H9 (cell line): ENCODE results near the gene LPO. TPM values are rescaled to one million over a fixed set of nuclear protein-coding genes. Genes with fewer than 3 reads are reported as not detected.

Source experiments
- DNase-seq: peaks from one replicate; pipeline ENCODE4 v3.0.0-alpha.2; 2017
- H2AFZ ChIP-seq: one replicate; pipeline ENCODE4 v1.6.1; 2013; ENCODE audit warnings: mild to moderate bottlenecking, low read length, control low read depth, moderate library complexity
- H2AK5ac ChIP-seq: 2 replicates; pipeline ENCODE4 v1.6.1; 2013; ENCODE audit warnings: low read length, control low read depth, mixed read lengths; ENCODE audit not compliant: insufficient read length
- H2BK120ac ChIP-seq: one replicate; pipeline ENCODE4 v1.6.1; 2013; ENCODE audit warnings: low read depth, mild to moderate bottlenecking, low read length, control low read depth, inconsistent platforms; ENCODE audit not compliant: poor library complexity, severe bottlenecking
- H2BK12ac ChIP-seq: 2 replicates; pipeline ENCODE4 v1.6.1; 2013; ENCODE audit warnings: low read length, control low read depth, mixed read lengths, low read depth; ENCODE audit not compliant: insufficient read length
- H2BK15ac ChIP-seq: 2 replicates; pipeline ENCODE4 v1.6.1; 2013; ENCODE audit warnings: low read depth, low read length, control low read depth
- H2BK20ac ChIP-seq: one replicate; pipeline ENCODE4 v1.6.1; 2013; ENCODE audit warnings: low read depth, mild to moderate bottlenecking, low read length, control low read depth, inconsistent platforms; ENCODE audit not compliant: poor library complexity, severe bottlenecking
- H2BK5ac ChIP-seq: 2 replicates; pipeline ENCODE4 v1.6.1; 2013; ENCODE audit warnings: low read length, control low read depth, mixed read lengths; ENCODE audit not compliant: insufficient read length
- H3K14ac ChIP-seq: 2 replicates; pipeline ENCODE4 v1.6.1; 2013; ENCODE audit warnings: low read length, control low read depth; ENCODE audit not compliant: insufficient read depth
- H3K18ac ChIP-seq: 2 replicates; pipeline ENCODE4 v1.6.1; 2013; ENCODE audit warnings: low read depth, mild to moderate bottlenecking, mixed read lengths, low read length, control low read depth; ENCODE audit not compliant: insufficient read length
- H3K23ac ChIP-seq: 2 replicates; pipeline ENCODE4 v1.6.1; 2013; ENCODE audit warnings: low read length, control low read depth, mixed read lengths, low read depth; ENCODE audit not compliant: insufficient read length
- H3K23me2 ChIP-seq: 2 replicates; pipeline ENCODE4 v1.6.1; 2013; ENCODE audit warnings: low read depth, mild to moderate bottlenecking, mixed read lengths, low read length, control low read depth; ENCODE audit not compliant: insufficient read length, poor library complexity, severe bottlenecking
- H3K27ac ChIP-seq: 2 replicates; pipeline ENCODE4 v1.5.1; 2013; ENCODE audit warnings: low read length, control low read depth, mixed read lengths, low read depth; ENCODE audit not compliant: insufficient read length
- H3K27me3 ChIP-seq: 2 replicates; pipeline ENCODE4 v1.6.1; 2013; ENCODE audit warnings: low read length, control low read depth, inconsistent platforms; ENCODE audit not compliant: insufficient read depth
- H3K4ac ChIP-seq: 2 replicates; pipeline ENCODE4 v1.6.1; 2013; ENCODE audit warnings: low read depth, mild to moderate bottlenecking, control low read depth, inconsistent platforms, low read length, moderate library complexity
- H3K4me1 ChIP-seq: 2 replicates; pipeline ENCODE4 v1.6.1; 2013; ENCODE audit warnings: low read length, control low read depth, inconsistent platforms; ENCODE audit not compliant: insufficient read depth
- H3K4me2 ChIP-seq: 2 replicates; pipeline ENCODE4 v1.6.1; 2013; ENCODE audit warnings: low read length, control low read depth, mixed read lengths; ENCODE audit not compliant: insufficient read length, insufficient read depth
- H3K56ac ChIP-seq: 2 replicates; pipeline ENCODE4 v1.6.1; 2013; ENCODE audit warnings: low read depth, mild to moderate bottlenecking, mixed read lengths, low read length, control low read depth; ENCODE audit not compliant: insufficient read length
- H3K79me1 ChIP-seq: 2 replicates; pipeline ENCODE4 v1.6.1; 2013; ENCODE audit warnings: low read depth, mild to moderate bottlenecking, moderate library complexity, low read length, control low read depth, inconsistent platforms; ENCODE audit not compliant: insufficient read depth, poor library complexity, severe bottlenecking
- H3K79me2 ChIP-seq: 2 replicates; pipeline ENCODE4 v1.6.1; 2013; ENCODE audit warnings: low read length, control low read depth, inconsistent platforms; ENCODE audit not compliant: insufficient read depth
- H3K9ac ChIP-seq: 2 replicates; pipeline ENCODE4 v1.6.1; 2013; ENCODE audit warnings: low read length, control low read depth, mixed read lengths; ENCODE audit not compliant: insufficient read length; ENCODE audit errors: extremely low read depth
- H3K9me3 ChIP-seq: one replicate; pipeline ENCODE4 v1.6.1; 2013; ENCODE audit warnings: low read depth, low read length, inconsistent platforms; ENCODE audit not compliant: control insufficient read depth
- H3T11ph ChIP-seq: one replicate; pipeline ENCODE4 v1.6.1; 2013; ENCODE audit warnings: mild to moderate bottlenecking, low read length, control low read depth, inconsistent platforms
- H4K20me1 ChIP-seq: one replicate; pipeline ENCODE4 v1.6.1; 2013; ENCODE audit not compliant: control insufficient read depth, insufficient read length, insufficient read depth
- H4K5ac ChIP-seq: 2 replicates; pipeline ENCODE4 v1.6.1; 2013; ENCODE audit warnings: low read depth, mild to moderate bottlenecking, mixed read lengths, low read length, control low read depth; ENCODE audit not compliant: insufficient read length
- H4K8ac ChIP-seq: replicated peaks from 2 replicates; pipeline ENCODE4 v1.6.1; 2013; ENCODE audit warnings: low read length, control low read depth, mixed read lengths, low read depth; ENCODE audit not compliant: insufficient read length
- H4K91ac ChIP-seq: 2 replicates; pipeline ENCODE4 v1.6.1; 2013; ENCODE audit warnings: low read depth, mild to moderate bottlenecking, moderate library complexity, mixed read lengths, low read length, control low read depth; ENCODE audit not compliant: insufficient read length
- H3K27ac Mint-ChIP-seq, 3 experiments: 2 replicates in 2 of 3; 3 replicates in 1 of 3; pipeline ENCODE4 v1.8.0; 2020 to 2021; ENCODE audit warnings: mixed read lengths in 3 of 3, mild to moderate bottlenecking in 1 of 3, moderate library complexity in 1 of 3
- H3K27me3 Mint-ChIP-seq: 2 replicates; pipeline ENCODE4 v1.8.0; 2021; ENCODE audit warnings: low read depth, mild to moderate bottlenecking, moderate library complexity, mixed read lengths
- H3K36me3 Mint-ChIP-seq, 3 experiments: 2 replicates in 2 of 3; 3 replicates in 1 of 3; pipeline ENCODE4 v1.8.0; 2020 to 2021; ENCODE audit warnings: low read depth in 3 of 3, mixed read lengths in 3 of 3; ENCODE audit not compliant: insufficient read depth in 1 of 3
- H3K4me1 Mint-ChIP-seq, 2 experiments: 2 replicates each; pipeline ENCODE4 v1.8.0; 2020; ENCODE audit warnings: mixed read lengths in 2 of 2
- H3K4me3 Mint-ChIP-seq, 2 experiments: 2 replicates in 1 of 2; 3 replicates in 1 of 2; pipeline ENCODE4 v1.8.0; 2020 to 2021; ENCODE audit warnings: mild to moderate bottlenecking in 2 of 2, mixed read lengths in 2 of 2, moderate library complexity in 1 of 2
- H3K9me3 Mint-ChIP-seq, 2 experiments: 2 replicates in 1 of 2; 3 replicates in 1 of 2; pipeline ENCODE4 v1.8.0; 2020; ENCODE audit warnings: mild to moderate bottlenecking in 2 of 2, mixed read lengths in 2 of 2, moderate library complexity in 1 of 2
- WGBS: extraction: QIAGEN DNeasy Blood & Tissue Kit; methylation state at CpG from one replicate; pipeline ENCODE4 v1.1.7; 2013; ENCODE audit warnings: missing lambda C conversion rate, low lambda C conversion rate, mixed read lengths; ENCODE audit not compliant: insufficient read length; ENCODE audit errors: extremely low coverage; 5-methylcytosine and 5-hydroxymethylcytosine counted together
- total RNA-seq: library from RNA; stranded (reverse); gene quantifications from 2 replicates; pipeline ENCODE4 v1.2.1, GENCODE V29; 2021
- TF ChIP-seq, protein P1 (sequence below): fragments of 200-600 bp; sonication (generic); conservative IDR thresholded peaks from 3 replicates; pipeline ENCODE4 v1.8.0; 2021; ENCODE audit warnings: antibody characterized with exemption, mild to moderate bottlenecking

Gene LPO
- total RNA-seq, 1 experiment from 2014 or later = 0.17 TPM

DNA sequence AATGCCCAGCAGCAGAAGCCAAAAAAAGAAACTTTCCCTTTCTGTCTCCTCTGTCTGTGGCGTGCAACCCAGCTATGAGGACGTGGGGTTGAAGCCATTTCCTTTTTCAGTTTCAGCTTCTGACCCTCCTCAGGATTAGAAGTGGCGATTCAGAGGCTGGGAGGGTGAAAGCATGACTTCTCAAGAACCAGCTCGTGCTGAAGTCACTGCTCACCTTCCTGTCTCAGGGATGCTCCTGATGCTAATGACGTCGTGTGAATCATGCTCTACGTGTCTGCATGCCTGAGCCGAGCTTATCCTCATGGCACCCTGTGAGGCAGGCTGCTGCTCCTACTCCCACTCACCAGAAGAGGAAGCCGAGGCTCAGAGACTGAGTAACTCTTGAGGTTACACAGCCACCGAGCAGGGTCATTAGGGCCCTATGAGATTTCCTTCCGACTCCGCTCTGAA lies 5.7 kb upstream of the LPO start:
- Histone ChIP-seq H3K56ac (no peak overlapping the region), H3K4me2 (no peak overlapping the region), H2BK15ac (no peak overlapping the region; the same call in 1 of the 2 replicates), H4K8ac (no peak overlapping the region), H3K4me1 (peaks cover 2% of the 10 kb centered on the region; the same call in 1 of the 2 replicates), H2BK20ac (no peak overlapping the region), H3K27ac (no peak overlapping the region), H2BK5ac (no peak overlapping the region), H3K18ac (peak overlapping the region; percentile 15), H2BK120ac (no peak overlapping the region), H3K27me3 (0 out of 2 replicates have a peak, but pooled peaks cover 2% of the 10 kb centered on the region), H4K20me1 (no peaks in the 10 kb centered on the region), H2AFZ (peak overlapping the region; percentile 10), H2AK5ac (no peak overlapping the region), H3K23ac (no peak overlapping the region), H3K4ac (no peak overlapping the region), H3K14ac (no peak overlapping the region), H3K23me2 (no peaks in the 10 kb centered on the region), H3K9ac (no peak overlapping the region), H3K79me2 (no peaks in the 10 kb centered on the region), H3K9me3 (no peaks in the 10 kb centered on the region), H4K91ac (no peak overlapping the region), H2BK12ac (no peak overlapping the region), H3K79me1 (no peaks in the 10 kb centered on the region), H4K5ac (no peak overlapping the region), H3T11ph (no peak overlapping the region)
- DNase-seq = peak; percentile 72
- peaks cover 54% of the 10 kb centered on the region for H3K27me3 Mint-ChIP-seq
- no peak overlapping the region for H3K4me3 Mint-ChIP-seq
- WGBS = no CpG with 5 or more reads among the region's 12 CpGs
- H3K36me3 Mint-ChIP-seq = no peaks in the 10 kb centered on the region
- no peak overlapping the region; a peak in 1 of 7 replicates for H3K27ac Mint-ChIP-seq
- TF ChIP-seq, protein P1, sequence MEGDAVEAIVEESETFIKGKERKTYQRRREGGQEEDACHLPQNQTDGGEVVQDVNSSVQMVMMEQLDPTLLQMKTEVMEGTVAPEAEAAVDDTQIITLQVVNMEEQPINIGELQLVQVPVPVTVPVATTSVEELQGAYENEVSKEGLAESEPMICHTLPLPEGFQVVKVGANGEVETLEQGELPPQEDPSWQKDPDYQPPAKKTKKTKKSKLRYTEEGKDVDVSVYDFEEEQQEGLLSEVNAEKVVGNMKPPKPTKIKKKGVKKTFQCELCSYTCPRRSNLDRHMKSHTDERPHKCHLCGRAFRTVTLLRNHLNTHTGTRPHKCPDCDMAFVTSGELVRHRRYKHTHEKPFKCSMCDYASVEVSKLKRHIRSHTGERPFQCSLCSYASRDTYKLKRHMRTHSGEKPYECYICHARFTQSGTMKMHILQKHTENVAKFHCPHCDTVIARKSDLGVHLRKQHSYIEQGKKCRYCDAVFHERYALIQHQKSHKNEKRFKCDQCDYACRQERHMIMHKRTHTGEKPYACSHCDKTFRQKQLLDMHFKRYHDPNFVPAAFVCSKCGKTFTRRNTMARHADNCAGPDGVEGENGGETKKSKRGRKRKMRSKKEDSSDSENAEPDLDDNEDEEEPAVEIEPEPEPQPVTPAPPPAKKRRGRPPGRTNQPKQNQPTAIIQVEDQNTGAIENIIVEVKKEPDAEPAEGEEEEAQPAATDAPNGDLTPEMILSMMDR = no peak
- peaks cover 16 to 22% of the 10 kb centered on the region in 2 experiments for H3K4me1 Mint-ChIP-seq
- H3K9me3 Mint-ChIP-seq = no peaks in the 10 kb centered on the region
